Body of pancreas (tissue), 4 donors: ENCODE measurements around the gene SLC35B1. TPM values are rescaled to one million over a fixed set of nuclear protein-coding genes. Genes with fewer than 3 reads are reported as not detected.

Source experiments
- ATAC-seq: fragments of 150-250 bp; one replicate; pipeline ENCODE4 v1.9.1; 2016
- DNase-seq, 4 donors: peaks; one replicate each; pipeline ENCODE4 v3.0.0-alpha.2; 2019
- H3K27ac ChIP-seq, 4 donors: fragments of 200-600 bp; sonication (generic); 1 replicate in 3 of 4; 2 replicates in 1 of 4; pipeline versions ENCODE4 v1.5.1 to v1.6.1; 2016 to 2019; ENCODE audit warnings: mild to moderate bottlenecking in 1 of 4, mixed read lengths in 1 of 4, moderate library complexity in 1 of 4
- H3K27me3 ChIP-seq, 2 donors: fragments of 200-600 bp; sonication (generic); one replicate each; pipeline ENCODE4 v1.6.0; 2016; ENCODE audit warnings: mild to moderate bottlenecking in 1 of 2
- H3K36me3 ChIP-seq, 2 donors: fragments of 200-600 bp; sonication (generic); replicated peaks in 1 of 2; 2 replicates each; pipeline ENCODE4 v1.5.1; 2016; ENCODE audit warnings: low read depth in 2 of 2; ENCODE audit not compliant: insufficient read depth in 1 of 2
- H3K4me1 ChIP-seq: fragments of 200-600 bp; sonication (generic); one replicate; pipeline ENCODE4 v1.6.0; 2016
- H3K4me3 ChIP-seq, 2 donors: fragments of 200-600 bp; sonication (generic); 1 replicate in 1 of 2; 2 replicates in 1 of 2; pipeline ENCODE4 v1.5.1; 2016 to 2019
- H3K9me3 ChIP-seq, 3 donors: fragments of 200-600 bp; sonication (generic); 1 replicate in 2 of 3; 2 replicates in 1 of 3; pipeline ENCODE4 v1.5.1; 2016
- POLR2A ChIP-seq, 3 donors: fragments of 450-650 bp; IDR thresholded peaks; one replicate each; pipeline ENCODE4 v1.6.1; 2016; ENCODE audit warnings: antibody characterized with exemption in 3 of 3, mild to moderate bottlenecking in 2 of 3
- WGBS, 2 donors: methylation state at CpG; one replicate each; pipeline ENCODE4 v1.1.5; 2017; 5-methylcytosine and 5-hydroxymethylcytosine counted together
- intact Hi-C: fragments of 100-400 bp; cut with DNase I; formaldehyde crosslinking; loops from one replicate; pipeline ENCODE4 v1.15.1; 2023
- total RNA-seq, 2 donors: library from RNA; depleted of rRNA; stranded (reverse); fragments of >200 nt; gene quantifications; one replicate each; pipeline ENCODE4 v1.1.0, GENCODE V29; 2016
- TF ChIP-seq, protein P1 (sequence below), 7 experiments: fragments of 450-650 bp in 4 of 7; fragments of 200-600 bp in 3 of 7; sonication (generic) in 3 of 7; IDR thresholded peaks; one replicate each; pipeline ENCODE4 v1.5.1; 2016 to 2019; ENCODE audit warnings: antibody characterized with exemption in 7 of 7

Gene SLC35B1
- total RNA-seq, 2 donors from 2014 or later = 30.3 to 36.6 TPM

- intact Hi-C loops = no loop called here
- 83 to 89% methylated on average over 2 of the region's 2 CpGs for WGBS, 2 donors
- DNase-seq (no peak), ATAC-seq (no peak)
- Histone ChIP-seq H3K27ac (no peak overlapping the region), H3K4me1 (peaks cover 17% of the 10 kb centered on the region), H3K36me3 (no peaks in the 10 kb centered on the region), H3K4me3 (no peak overlapping the region), H3K27me3 (no peaks in the 10 kb centered on the region), H3K9me3 (no peaks in the 10 kb centered on the region)
- no peak for TF ChIP-seq POLR2A (IDR thresholded peaks at IDR 0.05)
- TF ChIP-seq, protein P1, sequence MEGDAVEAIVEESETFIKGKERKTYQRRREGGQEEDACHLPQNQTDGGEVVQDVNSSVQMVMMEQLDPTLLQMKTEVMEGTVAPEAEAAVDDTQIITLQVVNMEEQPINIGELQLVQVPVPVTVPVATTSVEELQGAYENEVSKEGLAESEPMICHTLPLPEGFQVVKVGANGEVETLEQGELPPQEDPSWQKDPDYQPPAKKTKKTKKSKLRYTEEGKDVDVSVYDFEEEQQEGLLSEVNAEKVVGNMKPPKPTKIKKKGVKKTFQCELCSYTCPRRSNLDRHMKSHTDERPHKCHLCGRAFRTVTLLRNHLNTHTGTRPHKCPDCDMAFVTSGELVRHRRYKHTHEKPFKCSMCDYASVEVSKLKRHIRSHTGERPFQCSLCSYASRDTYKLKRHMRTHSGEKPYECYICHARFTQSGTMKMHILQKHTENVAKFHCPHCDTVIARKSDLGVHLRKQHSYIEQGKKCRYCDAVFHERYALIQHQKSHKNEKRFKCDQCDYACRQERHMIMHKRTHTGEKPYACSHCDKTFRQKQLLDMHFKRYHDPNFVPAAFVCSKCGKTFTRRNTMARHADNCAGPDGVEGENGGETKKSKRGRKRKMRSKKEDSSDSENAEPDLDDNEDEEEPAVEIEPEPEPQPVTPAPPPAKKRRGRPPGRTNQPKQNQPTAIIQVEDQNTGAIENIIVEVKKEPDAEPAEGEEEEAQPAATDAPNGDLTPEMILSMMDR (IDR thresholded peaks at IDR 0.05) = no peak
Measured at GRCh38 chr17:49667854-49668253, 39.9 kb downstream of the SLC35B1 start.

- TF ChIP-seq POLR2A (IDR thresholded peaks at IDR 0.05) = no peak
- TF ChIP-seq, protein P1 (IDR thresholded peaks at IDR 0.05) = no peak
- intact Hi-C loops = no loop called here
- DNase-seq (no peak), ATAC-seq (no peak)
- H3K27ac ChIP-seq = no peak overlapping the region
- 77 to 81% methylated on average over 3 of the region's 3 CpGs for WGBS, 2 donors
- no peaks in the 10 kb centered on the region for H3K27me3 ChIP-seq
- no peaks in the 10 kb centered on the region for H3K9me3 ChIP-seq
- no peaks in the 10 kb centered on the region for H3K36me3 ChIP-seq
- no peak overlapping the region for H3K4me3 ChIP-seq
- peaks cover 4% of the 10 kb centered on the region for H3K4me1 ChIP-seq
Measured at GRCh38 chr17:49664706-49665211, 43.0 kb downstream of the SLC35B1 start.

DNA sequence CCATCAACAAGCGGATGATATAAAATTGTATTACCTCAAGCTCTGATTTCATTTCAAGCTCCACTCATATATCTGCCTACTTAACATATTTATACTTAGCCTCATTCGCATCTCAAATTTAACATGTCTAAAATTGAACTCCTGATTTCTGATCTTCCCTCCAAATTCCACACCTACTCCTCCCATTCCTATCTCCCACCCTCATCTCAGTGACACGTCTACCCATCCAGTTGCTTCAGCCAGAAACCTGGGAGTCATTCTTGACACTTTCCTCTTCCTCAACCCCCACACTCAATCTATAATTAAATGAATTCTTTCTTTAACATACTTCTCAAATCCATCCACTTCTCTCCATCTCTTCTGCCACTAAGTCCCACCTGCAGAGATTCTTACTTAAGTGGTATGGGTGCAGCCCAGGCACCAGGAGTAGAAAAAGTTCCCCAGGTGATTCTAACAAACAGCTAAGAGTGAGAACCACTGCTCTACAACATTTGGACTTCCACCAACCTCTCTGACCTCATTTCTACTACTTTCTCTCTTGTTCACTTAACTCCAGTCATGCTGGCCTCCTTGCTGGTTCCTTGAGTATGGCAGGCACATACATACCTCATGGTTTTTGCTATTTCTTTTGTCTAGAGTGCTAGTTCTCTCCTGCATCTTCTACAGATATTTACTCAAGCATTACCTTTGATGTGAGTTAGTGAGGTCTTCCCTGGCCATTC, 47.9 kb downstream of the SLC35B1 start:
- Histone ChIP-seq H3K27me3 (no peaks in the 10 kb centered on the region), H3K4me1 (no peaks in the 10 kb centered on the region), H3K9me3 (no peaks in the 10 kb centered on the region), H3K27ac (no peak overlapping the region), H3K36me3 (no peaks in the 10 kb centered on the region), H3K4me3 (no peak overlapping the region)
- ATAC-seq (no peak), DNase-seq (no peak)
- WGBS, 2 donors = 96 to 98% methylated on average over 3 of the region's 3 CpGs
- TF ChIP-seq, protein P1 (IDR thresholded peaks at IDR 0.05) = no peak
- no peak for TF ChIP-seq POLR2A (IDR thresholded peaks at IDR 0.05)
- intact Hi-C loops = no loop called here

- Histone ChIP-seq H3K27me3 (no peaks in the 10 kb centered on the region), H3K27ac (no peak overlapping the region), H3K4me3 (no peak overlapping the region), H3K9me3 (no peaks in the 10 kb centered on the region), H3K4me1 (no peaks in the 10 kb centered on the region), H3K36me3 (no peaks in the 10 kb centered on the region)
- TF ChIP-seq, protein P1 (IDR thresholded peaks at IDR 0.05) = no peak
- no peak for TF ChIP-seq POLR2A (IDR thresholded peaks at IDR 0.05)
- ATAC-seq (no peak), DNase-seq (no peak)
- WGBS, 2 donors = 87 to 93% methylated on average over 1 of the region's 1 CpG
- intact Hi-C loops = no loop called here
Measured at GRCh38 chr17:49656247-49656646, 51.5 kb downstream of the SLC35B1 start.

Other genes starting within 250 kb of the SLC35B1 start
- 10 to 100 TPM; 10.1 to 27.7 TPM for gene NGFR, start 212.7 kb downstream of the SLC35B1 start, total RNA-seq
- under 1 TPM; 0.78 to 0.99 TPM for gene NXPH3, start 132.1 kb downstream of the SLC35B1 start, total RNA-seq
- gene SPOP, start 29.9 kb downstream of the SLC35B1 start, total RNA-seq = 10 to 100 TPM; 42.3 to 57.4 TPM
- 10 to 100 TPM in 1 of 2 donors, 1 to 10 TPM in 1; 4.3 to 11.7 TPM for gene FAM117A, start 56.2 kb upstream of the SLC35B1 start, total RNA-seq
- gene KAT7, start 80.7 kb upstream of the SLC35B1 start, total RNA-seq = 10 to 100 TPM in 1 of 2 donors, 1 to 10 TPM in 1; 7.3 to 16.5 TPM
- not detected for gene TAC4, start 140.1 kb upstream of the SLC35B1 start, total RNA-seq